ENCODE data around the gene DNAH6.

DNAH6 gene

GRCh38 chr2:84631047-84631446, 114.7 kb downstream of the DNAH6 start:
- no peak overlapping the region for H2BK15ac ChIP-seq (ENCODE audit: low read length)
- H3K9ac ChIP-seq (ENCODE audit: low read depth, low read length, poor library complexity) = no peak overlapping the region
- no peak overlapping the region for H3K18ac ChIP-seq (ENCODE audit: low read length)
- no CpG with 5 or more reads among the region's 6 CpGs for WGBS, 2 donors (ENCODE audit: extremely low coverage in 2 of 2, insufficient read length in 2 of 2, insufficient replicate concordance in 1 of 2)
- H3K9me3 ChIP-seq (replicated peaks in 1 of 2; ENCODE audit: control insufficient read depth in 2 of 2, insufficient read depth in 1 of 2, low read depth in 1 of 2, low read length in 2 of 2) = no peaks in the 10 kb centered on the region
- H4K8ac ChIP-seq (ENCODE audit: low read depth, low read length) = no peak overlapping the region
- no peaks in the 10 kb centered on the region for H3K4me1 ChIP-seq (ENCODE audit: control insufficient read depth in 2 of 2, insufficient read depth in 1 of 2, low read depth in 1 of 2, low read length in 2 of 2)
- no peak overlapping the region for H4K91ac ChIP-seq (ENCODE audit: low read depth, low read length, poor library complexity)
- no peaks in the 10 kb centered on the region for H3K79me1 ChIP-seq (ENCODE audit: low read depth, low read length)
- H2AK5ac ChIP-seq (ENCODE audit: low read depth, low read length) = no peak overlapping the region
- no peak overlapping the region for H3K23ac ChIP-seq (ENCODE audit: low read depth, low read length, poor library complexity)
- peak; percentile 14 for DNase-seq (ENCODE audit: low spot score)
- no peak overlapping the region for H3K27ac ChIP-seq (replicated peaks; ENCODE audit: low read length)
- H3K4me2 ChIP-seq (ENCODE audit: insufficient read depth, low read length, poor library complexity, severe bottlenecking) = no peak overlapping the region
- H2BK12ac ChIP-seq (ENCODE audit: low read length) = no peak overlapping the region
- no peak overlapping the region for H2BK5ac ChIP-seq (ENCODE audit: low read length)
- no peak overlapping the region for H2BK120ac ChIP-seq (ENCODE audit: low read depth, low read length)
- no peak overlapping the region for H3K4me3 ChIP-seq (ENCODE audit: low read length in 2 of 2)
- no peaks in the 10 kb centered on the region for H3K36me3 ChIP-seq (replicated peaks in 1 of 2; ENCODE audit: control insufficient read depth in 2 of 2, insufficient read depth in 2 of 2, low read length in 2 of 2)
- no peaks in the 10 kb centered on the region for H3K27me3 ChIP-seq (ENCODE audit: control insufficient read depth in 3 of 3, insufficient read depth in 3 of 3, low read depth in 1 of 3, low read length in 3 of 3)
- no peak overlapping the region for H2AFZ ChIP-seq (ENCODE audit: low read length)
- H3K14ac ChIP-seq (ENCODE audit: low read length) = no peak overlapping the region
- no peak overlapping the region for H3K4ac ChIP-seq (ENCODE audit: low read length)

GRCh38 chr2:84631985-84632384, 115.7 kb downstream of the DNAH6 start:
- Histone ChIP-seq H2AFZ (ENCODE audit: low read length) (no peak overlapping the region), H3K14ac (ENCODE audit: low read length) (no peak overlapping the region), H2BK15ac (ENCODE audit: low read length) (no peak overlapping the region), H2BK5ac (ENCODE audit: low read length) (no peak overlapping the region), H3K27me3 (ENCODE audit: control insufficient read depth in 3 of 3, insufficient read depth in 3 of 3, low read depth in 1 of 3, low read length in 3 of 3) (no peaks in the 10 kb centered on the region), H3K4me1 (ENCODE audit: control insufficient read depth in 2 of 2, insufficient read depth in 1 of 2, low read depth in 1 of 2, low read length in 2 of 2) (no peaks in the 10 kb centered on the region), H3K23ac (ENCODE audit: low read depth, low read length, poor library complexity) (no peak overlapping the region), H2BK12ac (ENCODE audit: low read length) (no peak overlapping the region), H3K4me3 (ENCODE audit: low read length in 2 of 2) (no peak overlapping the region), H3K27ac (replicated peaks; ENCODE audit: low read length) (no peak overlapping the region), H3K4ac (ENCODE audit: low read length) (no peak overlapping the region), H3K4me2 (ENCODE audit: insufficient read depth, low read length, poor library complexity, severe bottlenecking) (no peak overlapping the region), H3K18ac (ENCODE audit: low read length) (no peak overlapping the region), H3K9me3 (replicated peaks in 1 of 2; ENCODE audit: control insufficient read depth in 2 of 2, insufficient read depth in 1 of 2, low read depth in 1 of 2, low read length in 2 of 2) (no peaks in the 10 kb centered on the region), H3K9ac (ENCODE audit: low read depth, low read length, poor library complexity) (no peak overlapping the region), H3K79me1 (ENCODE audit: low read depth, low read length) (no peaks in the 10 kb centered on the region), H2BK120ac (ENCODE audit: low read depth, low read length) (no peak overlapping the region), H2AK5ac (ENCODE audit: low read depth, low read length) (no peak overlapping the region), H4K8ac (ENCODE audit: low read depth, low read length) (no peak overlapping the region), H4K91ac (ENCODE audit: low read depth, low read length, poor library complexity) (no peak overlapping the region), H3K36me3 (replicated peaks in 1 of 2; ENCODE audit: control insufficient read depth in 2 of 2, insufficient read depth in 2 of 2, low read length in 2 of 2) (no peaks in the 10 kb centered on the region)
- no CpG with 5 or more reads among the region's 5 CpGs for WGBS, 2 donors (ENCODE audit: extremely low coverage in 2 of 2, insufficient read length in 2 of 2, insufficient replicate concordance in 1 of 2)
- DNase-seq (ENCODE audit: low spot score) = no peak

- Histone ChIP-seq H3K4me3 (ENCODE audit: low read length in 2 of 2) (no peak overlapping the region), H3K9me3 (replicated peaks in 1 of 2; ENCODE audit: control insufficient read depth in 2 of 2, insufficient read depth in 1 of 2, low read depth in 1 of 2, low read length in 2 of 2) (no peaks in the 10 kb centered on the region), H3K9ac (ENCODE audit: low read depth, low read length, poor library complexity) (peak overlapping the region; percentile 22), H2BK12ac (ENCODE audit: low read length) (no peak overlapping the region), H3K18ac (ENCODE audit: low read length) (no peak overlapping the region), H2BK5ac (ENCODE audit: low read length) (no peak overlapping the region), H3K4me1 (ENCODE audit: control insufficient read depth in 2 of 2, insufficient read depth in 1 of 2, low read depth in 1 of 2, low read length in 2 of 2) (no peaks in the 10 kb centered on the region), H2BK120ac (ENCODE audit: low read depth, low read length) (no peak overlapping the region), H3K4ac (ENCODE audit: low read length) (no peak overlapping the region), H3K27ac (replicated peaks; ENCODE audit: low read length) (no peak overlapping the region), H3K4me2 (ENCODE audit: insufficient read depth, low read length, poor library complexity, severe bottlenecking) (no peak overlapping the region), H3K79me1 (ENCODE audit: low read depth, low read length) (no peaks in the 10 kb centered on the region), H4K91ac (ENCODE audit: low read depth, low read length, poor library complexity) (no peak overlapping the region), H4K8ac (ENCODE audit: low read depth, low read length) (no peak overlapping the region), H3K36me3 (replicated peaks in 1 of 2; ENCODE audit: control insufficient read depth in 2 of 2, insufficient read depth in 2 of 2, low read length in 2 of 2) (no peaks in the 10 kb centered on the region), H3K23ac (ENCODE audit: low read depth, low read length, poor library complexity) (no peak overlapping the region), H2AK5ac (ENCODE audit: low read depth, low read length) (no peak overlapping the region), H3K27me3 (ENCODE audit: control insufficient read depth in 3 of 3, insufficient read depth in 3 of 3, low read depth in 1 of 3, low read length in 3 of 3) (no peaks in the 10 kb centered on the region), H2BK15ac (ENCODE audit: low read length) (no peak overlapping the region), H3K14ac (ENCODE audit: low read length) (no peak overlapping the region), H2AFZ (ENCODE audit: low read length) (no peak overlapping the region)
- no peak for DNase-seq (ENCODE audit: low spot score)
- WGBS, 2 donors (ENCODE audit: extremely low coverage in 2 of 2, insufficient read length in 2 of 2, insufficient replicate concordance in 1 of 2) = no CpG with 5 or more reads among the region's 2 CpGs
These were observed 120.0 kb downstream of the DNAH6 start for GRCh38 chr2:84636080-84636971.

GRCh38 chr2:84639751-84640150, 123.5 kb downstream of the DNAH6 start:
- Histone ChIP-seq H3K23ac (ENCODE audit: low read depth, low read length, poor library complexity) (no peak overlapping the region), H2BK15ac (ENCODE audit: low read length) (no peak overlapping the region), H2BK12ac (ENCODE audit: low read length) (no peak overlapping the region), H3K14ac (ENCODE audit: low read length) (no peak overlapping the region), H2BK120ac (ENCODE audit: low read depth, low read length) (no peak overlapping the region), H3K79me1 (ENCODE audit: low read depth, low read length) (no peaks in the 10 kb centered on the region), H4K8ac (ENCODE audit: low read depth, low read length) (no peak overlapping the region), H3K27ac (replicated peaks; ENCODE audit: low read length) (no peak overlapping the region), H2AFZ (ENCODE audit: low read length) (no peak overlapping the region), H3K4me1 (ENCODE audit: control insufficient read depth in 2 of 2, insufficient read depth in 1 of 2, low read depth in 1 of 2, low read length in 2 of 2) (no peaks in the 10 kb centered on the region), H3K36me3 (replicated peaks in 1 of 2; ENCODE audit: control insufficient read depth in 2 of 2, insufficient read depth in 2 of 2, low read length in 2 of 2) (no peaks in the 10 kb centered on the region), H3K9ac (ENCODE audit: low read depth, low read length, poor library complexity) (no peak overlapping the region), H3K4me3 (ENCODE audit: low read length in 2 of 2) (no peak overlapping the region), H3K27me3 (ENCODE audit: control insufficient read depth in 3 of 3, insufficient read depth in 3 of 3, low read depth in 1 of 3, low read length in 3 of 3) (no peaks in the 10 kb centered on the region), H3K4ac (ENCODE audit: low read length) (no peak overlapping the region), H2AK5ac (ENCODE audit: low read depth, low read length) (no peak overlapping the region), H4K91ac (ENCODE audit: low read depth, low read length, poor library complexity) (no peak overlapping the region), H3K18ac (ENCODE audit: low read length) (no peak overlapping the region), H3K4me2 (ENCODE audit: insufficient read depth, low read length, poor library complexity, severe bottlenecking) (no peak overlapping the region), H3K9me3 (replicated peaks in 1 of 2; ENCODE audit: control insufficient read depth in 2 of 2, insufficient read depth in 1 of 2, low read depth in 1 of 2, low read length in 2 of 2) (peaks cover 0 to 2% of the 10 kb centered on the region in 2 donors), H2BK5ac (ENCODE audit: low read length) (no peak overlapping the region)
- DNase-seq (ENCODE audit: low spot score) = no peak
- WGBS, 2 donors (ENCODE audit: extremely low coverage in 2 of 2, insufficient read length in 2 of 2, insufficient replicate concordance in 1 of 2) = no CpG with 5 or more reads among the region's 5 CpGs

Measured in neuronal stem cell (in vitro differentiated cells).